Endodermal cell (in vitro differentiated cells): Measurements from ENCODE around the gene GASK1B. TPM values are rescaled to one million over a fixed set of nuclear protein-coding genes. Genes with fewer than 3 reads are reported as not detected.

Experiments used
- DNase-seq: peaks from one replicate; pipeline ENCODE4 v3.0.0-alpha.2; 2017
- H3K27ac ChIP-seq: 2 replicates; pipeline ENCODE4 v1.5.1; 2013; ENCODE audit warnings: mild to moderate bottlenecking, low read depth, low read length, moderate library complexity
- H3K27me3 ChIP-seq: 2 replicates; pipeline ENCODE4 v1.6.1; 2013; ENCODE audit warnings: mild to moderate bottlenecking, low read length, moderate library complexity; ENCODE audit not compliant: insufficient read depth, control insufficient read depth, poor library complexity, severe bottlenecking
- H3K36me3 ChIP-seq: 2 replicates; pipeline ENCODE4 v1.7.0; 2013; ENCODE audit warnings: mild to moderate bottlenecking, low read length, moderate library complexity; ENCODE audit not compliant: control insufficient read depth, insufficient read depth
- H3K4me1 ChIP-seq: one replicate; pipeline ENCODE4 v1.7.0; 2013; ENCODE audit warnings: low read length; ENCODE audit not compliant: control insufficient read depth, insufficient read depth
- H3K4me3 ChIP-seq: 2 replicates; pipeline ENCODE4 v1.5.1; 2013; ENCODE audit warnings: mild to moderate bottlenecking, low read length, moderate library complexity
- H3K9ac ChIP-seq: 2 replicates; pipeline ENCODE4 v1.6.1; 2013; ENCODE audit warnings: mild to moderate bottlenecking, low read length, moderate library complexity; ENCODE audit not compliant: poor library complexity, severe bottlenecking; ENCODE audit errors: extremely low read depth
- H3K9me3 ChIP-seq: 2 replicates; pipeline ENCODE4 v1.6.1; 2013; ENCODE audit warnings: mild to moderate bottlenecking, low read length, moderate library complexity; ENCODE audit not compliant: control insufficient read depth
- H3K27ac Mint-ChIP-seq: 2 replicates; pipeline ENCODE4 v1.8.0; 2020; ENCODE audit warnings: mixed read lengths
- H3K27me3 Mint-ChIP-seq: 2 replicates; pipeline ENCODE4 v1.8.0; 2021; ENCODE audit warnings: mild to moderate bottlenecking, mixed read lengths; ENCODE audit not compliant: insufficient read depth
- H3K36me3 Mint-ChIP-seq: 2 replicates; pipeline ENCODE4 v1.8.0; 2020; ENCODE audit warnings: low read depth, mixed read lengths
- H3K4me1 Mint-ChIP-seq: 2 replicates; pipeline ENCODE4 v1.8.0; 2020; ENCODE audit warnings: mixed read lengths
- H3K4me3 Mint-ChIP-seq: 2 replicates; pipeline ENCODE4 v1.8.0; 2020; ENCODE audit warnings: mild to moderate bottlenecking, moderate library complexity, mixed read lengths
- H3K9me3 Mint-ChIP-seq: 2 replicates; pipeline ENCODE4 v1.8.0; 2020; ENCODE audit warnings: mild to moderate bottlenecking, mixed read lengths
- WGBS, 2 experiments: methylation state at CpG; one replicate each; pipeline versions ENCODE4 v1.1.5 to v1.1.7; 2013; ENCODE audit warnings: missing lambda C conversion rate in 2 of 2, mixed read lengths in 1 of 2; ENCODE audit not compliant: insufficient coverage in 1 of 2, insufficient read length in 1 of 2; 5-methylcytosine and 5-hydroxymethylcytosine counted together
- total RNA-seq, 2 donors: library from RNA; stranded (reverse); fragmentation: NEBNext Ultra II Directional in 1 of 2; extraction: Animal tissue kit (Norgen Biotek cat#: 25700) in 1 of 2; gene quantifications; 2 replicates in 1 of 2; 3 replicates in 1 of 2; pipeline ENCODE4 v1.2.1, GENCODE V29; 2021
- TF ChIP-seq, protein P1 (sequence below): fragments of 200-600 bp; sonication (generic); conservative IDR thresholded peaks from 2 replicates; pipeline ENCODE4 v1.5.0; 2021; ENCODE audit warnings: antibody characterized with exemption, mild to moderate bottlenecking

GASK1B gene
- total RNA-seq, 2 donors from 2014 or later, result 2.3 to 4.4 TPM

DNA sequence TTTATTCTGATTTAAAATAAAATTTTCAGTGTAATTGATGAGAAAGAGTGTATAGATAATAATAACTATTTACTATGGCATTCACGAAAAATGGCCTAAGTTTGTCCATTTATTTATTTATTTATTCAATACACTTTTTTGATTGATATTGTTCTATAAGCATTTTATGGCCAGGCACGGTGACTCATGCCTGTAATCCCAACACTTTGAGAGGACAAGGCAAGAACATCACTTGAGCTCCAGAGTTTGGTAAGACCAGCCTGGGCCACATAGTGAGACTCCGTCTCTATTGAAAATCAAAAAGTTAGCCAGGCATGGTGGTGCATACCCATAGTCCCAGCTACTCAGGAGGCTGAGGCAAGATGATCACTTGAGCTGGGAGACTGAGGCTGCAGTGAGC lies 25.7 kb downstream of the GASK1B start:
- no peak for DNase-seq
- H3K27ac Mint-ChIP-seq, result no peak overlapping the region
- TF ChIP-seq, protein P1, sequence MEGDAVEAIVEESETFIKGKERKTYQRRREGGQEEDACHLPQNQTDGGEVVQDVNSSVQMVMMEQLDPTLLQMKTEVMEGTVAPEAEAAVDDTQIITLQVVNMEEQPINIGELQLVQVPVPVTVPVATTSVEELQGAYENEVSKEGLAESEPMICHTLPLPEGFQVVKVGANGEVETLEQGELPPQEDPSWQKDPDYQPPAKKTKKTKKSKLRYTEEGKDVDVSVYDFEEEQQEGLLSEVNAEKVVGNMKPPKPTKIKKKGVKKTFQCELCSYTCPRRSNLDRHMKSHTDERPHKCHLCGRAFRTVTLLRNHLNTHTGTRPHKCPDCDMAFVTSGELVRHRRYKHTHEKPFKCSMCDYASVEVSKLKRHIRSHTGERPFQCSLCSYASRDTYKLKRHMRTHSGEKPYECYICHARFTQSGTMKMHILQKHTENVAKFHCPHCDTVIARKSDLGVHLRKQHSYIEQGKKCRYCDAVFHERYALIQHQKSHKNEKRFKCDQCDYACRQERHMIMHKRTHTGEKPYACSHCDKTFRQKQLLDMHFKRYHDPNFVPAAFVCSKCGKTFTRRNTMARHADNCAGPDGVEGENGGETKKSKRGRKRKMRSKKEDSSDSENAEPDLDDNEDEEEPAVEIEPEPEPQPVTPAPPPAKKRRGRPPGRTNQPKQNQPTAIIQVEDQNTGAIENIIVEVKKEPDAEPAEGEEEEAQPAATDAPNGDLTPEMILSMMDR, result no peak
- peaks cover 13% of the 10 kb centered on the region for H3K9me3 Mint-ChIP-seq
- no peak overlapping the region for H3K4me3 ChIP-seq
- H3K4me1 ChIP-seq, result no peaks in the 10 kb centered on the region
- H3K27me3 Mint-ChIP-seq, result no peaks in the 10 kb centered on the region
- WGBS, 2 experiments, result 94% methylated on average over 2 of the region's 3 CpGs
- H3K4me3 Mint-ChIP-seq, result no peak overlapping the region
- H3K4me1 Mint-ChIP-seq, result no peaks in the 10 kb centered on the region
- peaks cover 7% of the 10 kb centered on the region for H3K36me3 Mint-ChIP-seq
- peaks cover 12% of the 10 kb centered on the region for H3K9me3 ChIP-seq
- H3K27ac ChIP-seq, result no peak overlapping the region
- no peaks in the 10 kb centered on the region for H3K36me3 ChIP-seq
- H3K27me3 ChIP-seq, result no peaks in the 10 kb centered on the region
- H3K9ac ChIP-seq, result no peak overlapping the region

DNA sequence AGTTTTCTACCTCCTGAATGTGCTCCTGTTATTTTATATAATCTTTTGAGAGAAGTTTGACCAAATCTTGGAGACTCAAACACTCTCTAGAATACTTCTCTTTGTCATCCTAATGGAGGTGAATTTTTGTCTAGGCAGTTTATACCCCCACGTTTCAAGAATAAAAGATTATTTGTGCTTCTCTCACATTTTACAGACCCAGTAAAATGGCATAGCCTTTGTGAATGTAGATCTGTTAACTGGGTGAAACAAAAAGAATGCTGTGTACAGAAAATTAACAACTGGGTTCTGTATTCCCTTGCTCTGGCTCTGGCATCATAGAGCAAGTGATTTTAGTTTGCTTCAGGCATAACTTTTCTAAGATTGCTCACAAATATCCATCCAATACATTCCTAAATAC lies 26.1 kb downstream of the GASK1B start:
- H3K27ac Mint-ChIP-seq, result no peak overlapping the region
- Histone ChIP-seq H3K9me3 (peaks cover 9% of the 10 kb centered on the region), H3K9ac (no peak overlapping the region), H3K4me3 (no peak overlapping the region), H3K27ac (no peak overlapping the region), H3K27me3 (no peaks in the 10 kb centered on the region), H3K36me3 (no peaks in the 10 kb centered on the region), H3K4me1 (no peaks in the 10 kb centered on the region)
- DNase-seq, result no peak
- peaks cover 4% of the 10 kb centered on the region for H3K36me3 Mint-ChIP-seq
- 100% methylated on average over 1 of the region's 1 CpG; no CpG with 5 or more reads in 1 of the 2 experiments for WGBS, 2 experiments
- no peak overlapping the region for H3K4me3 Mint-ChIP-seq
- peaks cover 9% of the 10 kb centered on the region for H3K9me3 Mint-ChIP-seq
- H3K27me3 Mint-ChIP-seq, result no peaks in the 10 kb centered on the region
- no peaks in the 10 kb centered on the region for H3K4me1 Mint-ChIP-seq
- TF ChIP-seq, protein P1, result no peak

DNA sequence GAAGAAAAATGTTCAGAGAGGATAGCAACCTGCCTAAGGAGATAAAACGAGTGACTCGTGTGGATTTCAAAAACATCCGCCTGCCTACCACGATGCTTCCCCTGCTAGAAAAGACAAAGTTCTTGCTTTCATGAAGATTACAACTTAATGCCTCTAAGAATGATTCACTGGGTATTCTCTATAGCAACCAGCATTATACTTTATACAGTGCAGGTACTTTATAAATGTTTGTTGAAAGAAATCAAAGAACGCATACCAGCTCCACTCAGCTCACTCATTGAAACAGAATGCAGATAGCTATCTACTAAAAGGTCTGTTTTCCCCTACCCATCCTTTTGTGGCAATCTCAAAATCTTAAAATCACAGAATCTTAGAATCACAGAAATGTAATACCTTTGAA lies 33.7 kb downstream of the GASK1B start:
- Mint-ChIP-seq H3K27me3 (no peaks in the 10 kb centered on the region), H3K27ac (no peak overlapping the region), H3K36me3 (peaks cover 2% of the 10 kb centered on the region), H3K4me1 (no peaks in the 10 kb centered on the region), H3K9me3 (peaks cover 4% of the 10 kb centered on the region), H3K4me3 (no peak overlapping the region)
- 90 to 95% methylated on average over 4 to 5 of the region's 5 CpGs for WGBS, 2 experiments
- Histone ChIP-seq H3K9me3 (no peaks in the 10 kb centered on the region), H3K27ac (no peak overlapping the region), H3K4me3 (no peak overlapping the region), H3K27me3 (no peaks in the 10 kb centered on the region), H3K36me3 (no peaks in the 10 kb centered on the region), H3K9ac (no peak overlapping the region), H3K4me1 (no peaks in the 10 kb centered on the region)
- no peak for DNase-seq
- TF ChIP-seq, protein P1, result no peak
